SW480 (cell line): ENCODE measurements around the gene DNAJC5.
A peak's percentile ranks its signal among the peaks of the same experiment; 100 is the strongest.
"Not testable (repeated sequence)": the region's sequence is repeated elsewhere in the genome, so short reads cannot be mapped to it uniquely, and the experiment has no call there.

Experiments
- DNase-seq: peaks from one replicate; pipeline ENCODE4 v3.0.0-alpha.2; 2016; ENCODE audit warnings: low spot score

DNAJC5 gene

GRCh38 chr20:63861365-63861934, 33.5 kb upstream of the DNAJC5 start, which contains the start of gene ABHD16B:
TSS of gene ABHD16B (plus strand) at chr20:63861498. CDS start at chr20:63861541, 43 bp downstream.
- DNase-seq, result no peak

- no peak for DNase-seq
Measured at GRCh38 chr20:63861981-63862901, 32.7 kb upstream of the DNAJC5 start.

GRCh38 chr20:63863021-63863797, 31.7 kb upstream of the DNAJC5 start:
- no peak for DNase-seq

GRCh38 chr20:63863798-63864544, 31.0 kb upstream of the DNAJC5 start:
- peak; percentile 93 for DNase-seq

GRCh38 chr20:63864545-63864977, 30.4 kb upstream of the DNAJC5 start:
- DNase-seq, result no peak

- DNase-seq, result peak; percentile 100
Measured at GRCh38 chr20:63864978-63865640, 29.8 kb upstream of the DNAJC5 start, which contains the start of gene TPD52L2. TSS of gene TPD52L2 (plus strand) at chr20:63865270. CDS start at chr20:63865366, 96 bp downstream.

- DNase-seq, result not testable (repeated sequence)
Measured at GRCh38 chr20:63867042-63867441, 27.9 kb upstream of the DNAJC5 start.

GRCh38 chr20:63868264-63868663, 26.7 kb upstream of the DNAJC5 start:
- DNase-seq, result no peak

GRCh38 chr20:63873477-63873971, 21.4 kb upstream of the DNAJC5 start:
- DNase-seq, result no peak

- not testable (repeated sequence) for DNase-seq
Measured at GRCh38 chr20:63874241-63874640, 20.7 kb upstream of the DNAJC5 start.

- DNase-seq, result no peak
Measured at GRCh38 chr20:63876489-63877036, 18.4 kb upstream of the DNAJC5 start.

GRCh38 chr20:63877755-63878470, 17.0 kb upstream of the DNAJC5 start:
- DNase-seq, result no peak

GRCh38 chr20:63878899-63879663, 15.8 kb upstream of the DNAJC5 start:
- no peak for DNase-seq

GRCh38 chr20:63880901-63881300, 14.0 kb upstream of the DNAJC5 start:
- DNase-seq, result not testable (repeated sequence)

GRCh38 chr20:63881451-63882226, 13.3 kb upstream of the DNAJC5 start:
- DNase-seq, result no peak

- no peak for DNase-seq
Measured at GRCh38 chr20:63882257-63883200, 12.4 kb upstream of the DNAJC5 start.

GRCh38 chr20:63883201-63883593, 11.7 kb upstream of the DNAJC5 start:
- no peak for DNase-seq
